Measurements from ENCODE around the gene SNPH.
A peak's percentile ranks its signal among the peaks of the same experiment; 100 is the strongest.
"Not testable (repeated sequence)": the region's sequence is repeated elsewhere in the genome, so short reads cannot be mapped to it uniquely, and the experiment has no call there.

The SNPH gene

GRCh38 chr20:1266167-1266973 is at the start of gene SNPH:
TSS of gene SNPH (plus strand) at chr20:1266294. CDS start at chr20:1296240, 29,946 bp downstream.
- DNase-seq, result peak; percentile 54

- DNase-seq, result not testable (repeated sequence)
These were observed 49.3 kb upstream of the SNPH start for GRCh38 chr20:1216527-1217427.

GRCh38 chr20:1222750-1223149 is 43.3 kb upstream of the SNPH start:
- not testable (repeated sequence) for DNase-seq

GRCh38 chr20:1224205-1224890 is 41.7 kb upstream of the SNPH start:
- no peak for DNase-seq

- no peak for DNase-seq
These were observed 40.8 kb upstream of the SNPH start for GRCh38 chr20:1225263-1225782.

- peak; percentile 55 for DNase-seq
These were observed 40.1 kb upstream of the SNPH start, which contains the start of gene RAD21L1 for GRCh38 chr20:1225783-1226654. TSS of gene RAD21L1 (plus strand) at chr20:1226044. CDS start at chr20:1228454, 2,410 bp downstream.

GRCh38 chr20:1229541-1229940 is 36.6 kb upstream of the SNPH start:
- DNase-seq, result no peak

- DNase-seq, result no peak
These were observed 33.6 kb upstream of the SNPH start for GRCh38 chr20:1232286-1233111.

GRCh38 chr20:1240549-1240948 is 25.5 kb upstream of the SNPH start:
- no peak for DNase-seq

- no peak for DNase-seq
These were observed 24.6 kb upstream of the SNPH start for GRCh38 chr20:1241456-1241855.

- no peak for DNase-seq
These were observed 24.0 kb upstream of the SNPH start for GRCh38 chr20:1242099-1242498.

GRCh38 chr20:1242530-1242929 is 23.6 kb upstream of the SNPH start:
- no peak for DNase-seq

GRCh38 chr20:1245578-1245977 is 20.5 kb upstream of the SNPH start:
- no peak for DNase-seq

GRCh38 chr20:1247689-1248088 is 18.4 kb upstream of the SNPH start:
- DNase-seq, result no peak

- not testable (repeated sequence) for DNase-seq
These were observed 15.8 kb upstream of the SNPH start for GRCh38 chr20:1250282-1250681.

- no peak for DNase-seq
These were observed 13.7 kb upstream of the SNPH start for GRCh38 chr20:1252416-1252815.

GRCh38 chr20:1254254-1254653 is 11.8 kb upstream of the SNPH start:
- DNase-seq, result no peak

- DNase-seq, result no peak
These were observed 10.4 kb upstream of the SNPH start for GRCh38 chr20:1255675-1256074.

GRCh38 chr20:1263853-1264252 is 2.2 kb upstream of the SNPH start:
- no peak for DNase-seq

GRCh38 chr20:1264727-1265126 is 1.4 kb upstream of the SNPH start:
- DNase-seq, result no peak

Data from RPMI8226 (cell line).